Nephron (organoid): ENCODE data around the gene SYNE2.

ENCODE experiments used
- H3K27ac Mint-ChIP-seq, 3 experiments: 2 replicates each; pipeline ENCODE4 v1.8.0; 2020; ENCODE audit warnings: mixed read lengths in 3 of 3, mild to moderate bottlenecking in 2 of 3, moderate library complexity in 1 of 3
- H3K27me3 Mint-ChIP-seq: 2 replicates; pipeline ENCODE4 v1.8.0; 2021; ENCODE audit warnings: low read depth, mild to moderate bottlenecking, moderate library complexity, mixed read lengths
- H3K36me3 Mint-ChIP-seq: 2 replicates; pipeline ENCODE4 v1.8.0; 2020; ENCODE audit warnings: low read depth, mixed read lengths
- H3K4me1 Mint-ChIP-seq: 2 replicates; pipeline ENCODE4 v1.8.0; 2020; ENCODE audit warnings: mixed read lengths
- H3K4me3 Mint-ChIP-seq, 3 experiments: 2 replicates each; pipeline ENCODE4 v1.8.0; 2020; ENCODE audit warnings: mild to moderate bottlenecking in 3 of 3, mixed read lengths in 3 of 3, moderate library complexity in 2 of 3
- H3K9me3 Mint-ChIP-seq: 2 replicates; pipeline ENCODE4 v1.8.0; 2020; ENCODE audit warnings: mixed read lengths
- TF ChIP-seq, protein P1 (sequence below), 3 experiments: fragments of 200-600 bp; sonication (generic); IDR thresholded peaks; one replicate each; pipeline ENCODE4 v1.5.0; 2021; ENCODE audit warnings: antibody characterized with exemption in 3 of 3; ENCODE audit not compliant: unreplicated experiment in 3 of 3

The SYNE2 gene

GRCh38 chr14:63992858-63993257, 140.1 kb downstream of the SYNE2 start:
- TF ChIP-seq, protein P1, sequence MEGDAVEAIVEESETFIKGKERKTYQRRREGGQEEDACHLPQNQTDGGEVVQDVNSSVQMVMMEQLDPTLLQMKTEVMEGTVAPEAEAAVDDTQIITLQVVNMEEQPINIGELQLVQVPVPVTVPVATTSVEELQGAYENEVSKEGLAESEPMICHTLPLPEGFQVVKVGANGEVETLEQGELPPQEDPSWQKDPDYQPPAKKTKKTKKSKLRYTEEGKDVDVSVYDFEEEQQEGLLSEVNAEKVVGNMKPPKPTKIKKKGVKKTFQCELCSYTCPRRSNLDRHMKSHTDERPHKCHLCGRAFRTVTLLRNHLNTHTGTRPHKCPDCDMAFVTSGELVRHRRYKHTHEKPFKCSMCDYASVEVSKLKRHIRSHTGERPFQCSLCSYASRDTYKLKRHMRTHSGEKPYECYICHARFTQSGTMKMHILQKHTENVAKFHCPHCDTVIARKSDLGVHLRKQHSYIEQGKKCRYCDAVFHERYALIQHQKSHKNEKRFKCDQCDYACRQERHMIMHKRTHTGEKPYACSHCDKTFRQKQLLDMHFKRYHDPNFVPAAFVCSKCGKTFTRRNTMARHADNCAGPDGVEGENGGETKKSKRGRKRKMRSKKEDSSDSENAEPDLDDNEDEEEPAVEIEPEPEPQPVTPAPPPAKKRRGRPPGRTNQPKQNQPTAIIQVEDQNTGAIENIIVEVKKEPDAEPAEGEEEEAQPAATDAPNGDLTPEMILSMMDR (IDR thresholded peaks at IDR 0.05; ENCODE audit: unreplicated experiment in 3 of 3) = no peak

DNA sequence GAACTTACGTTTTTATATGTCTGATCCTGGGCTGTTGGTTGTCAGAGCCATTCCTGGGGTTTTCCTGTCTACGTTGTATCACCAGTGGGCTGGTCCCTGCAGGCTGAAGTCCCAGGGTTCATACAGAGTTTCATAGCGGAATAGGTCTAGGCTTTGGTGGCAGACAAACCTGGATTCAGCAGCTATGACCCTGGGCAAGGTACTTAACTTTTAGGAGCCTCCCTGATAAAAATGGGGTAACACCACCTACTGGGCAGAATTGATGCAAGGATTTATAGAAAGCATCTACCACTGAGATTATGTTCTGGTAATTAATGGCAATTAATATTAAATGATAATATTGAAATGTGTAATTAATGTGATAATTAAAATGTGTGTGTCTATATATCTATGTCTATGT, 141.2 kb downstream of the SYNE2 start:
- Mint-ChIP-seq H3K27me3 (no peaks in the 10 kb centered on the region), H3K4me1 (no peaks in the 10 kb centered on the region), H3K27ac (peak overlapping the region in 1 of 3 experiments; percentile 17), H3K9me3 (no peaks in the 10 kb centered on the region), H3K4me3 (no peak overlapping the region), H3K36me3 (peaks cover 64% of the 10 kb centered on the region)
- TF ChIP-seq, protein P1 (IDR thresholded peaks at IDR 0.05; ENCODE audit: unreplicated experiment in 3 of 3) = no peak

More at GRCh38 chr14:63992858-63993257, 140.1 kb downstream of the SYNE2 start:
- no peaks in the 10 kb centered on the region for H3K27me3 Mint-ChIP-seq
- no peak overlapping the region for H3K4me3 Mint-ChIP-seq
- H3K4me1 Mint-ChIP-seq = no peaks in the 10 kb centered on the region
- H3K36me3 Mint-ChIP-seq = peaks cover 63% of the 10 kb centered on the region
- H3K9me3 Mint-ChIP-seq = no peaks in the 10 kb centered on the region
- H3K27ac Mint-ChIP-seq = no peak overlapping the region

GRCh38 chr14:63995285-63995684, 142.5 kb downstream of the SYNE2 start:
- Mint-ChIP-seq H3K36me3 (peaks cover 73% of the 10 kb centered on the region), H3K9me3 (no peaks in the 10 kb centered on the region), H3K4me3 (no peak overlapping the region), H3K27ac (no peak overlapping the region), H3K27me3 (no peaks in the 10 kb centered on the region), H3K4me1 (no peaks in the 10 kb centered on the region)
- TF ChIP-seq, protein P1 (IDR thresholded peaks at IDR 0.05; ENCODE audit: unreplicated experiment in 3 of 3) = no peak

- H3K36me3 Mint-ChIP-seq = peaks cover 75% of the 10 kb centered on the region
- no peaks in the 10 kb centered on the region for H3K4me1 Mint-ChIP-seq
- H3K4me3 Mint-ChIP-seq = no peak overlapping the region
- no peak overlapping the region for H3K27ac Mint-ChIP-seq
- H3K9me3 Mint-ChIP-seq = no peaks in the 10 kb centered on the region
- TF ChIP-seq, protein P1 (IDR thresholded peaks at IDR 0.05; ENCODE audit: unreplicated experiment in 3 of 3) = no peak
- H3K27me3 Mint-ChIP-seq = no peaks in the 10 kb centered on the region
These were observed 143.2 kb downstream of the SYNE2 start for GRCh38 chr14:63996016-63996415.

DNA sequence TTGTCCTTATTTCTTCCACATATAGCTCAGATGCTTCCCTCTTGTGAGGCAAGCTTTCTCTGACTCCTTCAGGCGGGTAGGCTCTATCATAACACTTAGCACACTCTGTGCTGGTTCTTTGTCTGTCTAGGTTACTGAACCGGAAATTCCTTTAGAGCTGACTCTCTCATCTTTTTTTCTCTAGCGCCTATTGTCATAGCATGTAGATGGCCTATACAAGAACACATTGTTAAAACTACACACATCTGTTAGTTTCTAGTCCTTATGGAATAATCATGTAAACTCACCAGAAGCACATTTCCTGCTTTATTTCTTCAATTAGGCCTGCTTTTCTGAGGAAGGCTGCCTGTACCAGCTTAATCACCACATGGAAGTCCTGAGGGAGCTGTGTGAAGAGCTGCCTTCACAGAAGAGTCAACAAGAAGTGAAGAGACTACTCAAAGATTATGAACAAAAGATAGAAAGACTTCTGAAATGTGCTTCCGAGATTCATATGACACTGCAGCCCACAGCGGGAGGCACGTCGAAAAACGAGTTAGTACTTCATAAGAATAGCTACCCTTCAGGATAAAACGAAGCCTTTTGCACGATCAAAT, 143.9 kb downstream of the SYNE2 start:
- Mint-ChIP-seq H3K36me3 (peaks cover 76% of the 10 kb centered on the region), H3K4me1 (no peaks in the 10 kb centered on the region), H3K27ac (no peak overlapping the region), H3K9me3 (no peaks in the 10 kb centered on the region), H3K27me3 (no peaks in the 10 kb centered on the region), H3K4me3 (no peak overlapping the region)
- TF ChIP-seq, protein P1 (IDR thresholded peaks at IDR 0.05; ENCODE audit: unreplicated experiment in 3 of 3) = no peak

DNA sequence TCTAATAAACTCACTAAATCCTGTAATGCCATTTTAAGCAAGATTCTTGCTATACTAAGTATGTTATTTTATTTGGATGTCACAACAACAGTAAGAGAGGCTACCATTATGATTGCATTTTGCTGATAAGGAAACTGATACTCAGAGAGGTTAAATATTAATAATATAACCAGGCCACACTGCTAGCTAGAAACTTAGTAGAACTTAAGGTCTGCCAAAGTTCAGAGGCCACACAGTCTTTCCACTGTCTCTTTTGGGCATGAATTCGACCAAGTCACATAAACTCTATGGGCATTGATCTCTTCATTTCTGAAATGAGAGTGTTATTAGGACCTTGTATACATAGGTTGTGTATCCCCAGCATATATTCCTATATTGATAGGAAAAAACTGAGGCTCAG, 147.9 kb downstream of the SYNE2 start:
- H3K9me3 Mint-ChIP-seq = no peaks in the 10 kb centered on the region
- peaks cover 80% of the 10 kb centered on the region for H3K36me3 Mint-ChIP-seq
- H3K27me3 Mint-ChIP-seq = no peaks in the 10 kb centered on the region
- TF ChIP-seq, protein P1 (IDR thresholded peaks at IDR 0.05; ENCODE audit: unreplicated experiment in 3 of 3) = no peak
- no peaks in the 10 kb centered on the region for H3K4me1 Mint-ChIP-seq
- H3K4me3 Mint-ChIP-seq = no peak overlapping the region
- no peak overlapping the region for H3K27ac Mint-ChIP-seq
